Osteocyte (in vitro differentiated cells): ENCODE data around the gene DBF4B. TPM values are rescaled to one million over a fixed set of nuclear protein-coding genes. Genes with fewer than 3 reads are reported as not detected.

Experiments used
- DNase-seq: peaks from one replicate; pipeline ENCODE4 v3.0.0; 2021; ENCODE audit warnings: mixed read lengths; ENCODE audit not compliant: unreplicated experiment; ENCODE audit errors: extremely low spot score
- H3K27ac Mint-ChIP-seq: one replicate; pipeline ENCODE4 v1.8.0; 2021; ENCODE audit warnings: mild to moderate bottlenecking, mixed read lengths; ENCODE audit not compliant: unreplicated experiment
- H3K27me3 Mint-ChIP-seq: one replicate; pipeline ENCODE4 v1.8.0; 2021; ENCODE audit warnings: mixed read lengths; ENCODE audit not compliant: unreplicated experiment
- H3K36me3 Mint-ChIP-seq: one replicate; pipeline ENCODE4 v1.8.0; 2021; ENCODE audit warnings: mixed read lengths; ENCODE audit not compliant: unreplicated experiment
- H3K4me1 Mint-ChIP-seq: one replicate; pipeline ENCODE4 v1.8.0; 2021; ENCODE audit warnings: mixed read lengths; ENCODE audit not compliant: unreplicated experiment
- H3K4me3 Mint-ChIP-seq: one replicate; pipeline ENCODE4 v1.8.0; 2021; ENCODE audit warnings: mild to moderate bottlenecking, moderate library complexity, mixed read lengths; ENCODE audit not compliant: unreplicated experiment
- H3K9me3 Mint-ChIP-seq: one replicate; pipeline ENCODE4 v1.8.0; 2021; ENCODE audit warnings: mixed read lengths; ENCODE audit not compliant: unreplicated experiment
- CTCF ChIP-seq: fragments of 200-600 bp; sonication (generic); IDR thresholded peaks from 2 replicates; pipeline ENCODE4 v1.5.0; 2021; ENCODE audit warnings: antibody characterized with exemption, mild to moderate bottlenecking, moderate library complexity
- total RNA-seq: library from RNA; stranded (reverse); gene quantifications from 2 replicates; pipeline ENCODE4 v1.2.1, GENCODE V29; 2021

Gene DBF4B
- total RNA-seq, 1 donor from 2014 or later: 9.2 TPM

- Mint-ChIP-seq H3K4me1 (peaks cover 12% of the 10 kb centered on the region), H3K27ac (no peak overlapping the region), H3K27me3 (no peaks in the 10 kb centered on the region), H3K9me3 (no peaks in the 10 kb centered on the region), H3K4me3 (no peak overlapping the region), H3K36me3 (no peaks in the 10 kb centered on the region)
- no peak for TF ChIP-seq CTCF
- no peak for DNase-seq
Measured at GRCh38 chr17:44782326-44782850, 73.9 kb downstream of the DBF4B start.

GRCh38 chr17:44785921-44786320 lies 77.5 kb downstream of the DBF4B start:
- H3K4me3 Mint-ChIP-seq: no peak overlapping the region
- no peak for DNase-seq

GRCh38 chr17:44786551-44787081 lies 78.2 kb downstream of the DBF4B start:
- Mint-ChIP-seq H3K27me3 (no peaks in the 10 kb centered on the region), H3K4me1 (peaks cover 5% of the 10 kb centered on the region), H3K4me3 (no peak overlapping the region), H3K9me3 (no peaks in the 10 kb centered on the region), H3K36me3 (no peaks in the 10 kb centered on the region), H3K27ac (no peak overlapping the region)
- no peak for TF ChIP-seq CTCF
- DNase-seq: no peak

More at GRCh38 chr17:44785921-44786320, 77.5 kb downstream of the DBF4B start:
- TF ChIP-seq CTCF: no peak
- H3K36me3 Mint-ChIP-seq: no peaks in the 10 kb centered on the region
- no peaks in the 10 kb centered on the region for H3K9me3 Mint-ChIP-seq
- H3K4me1 Mint-ChIP-seq: peaks cover 5% of the 10 kb centered on the region
- H3K27me3 Mint-ChIP-seq: no peaks in the 10 kb centered on the region
- no peak overlapping the region for H3K27ac Mint-ChIP-seq

- TF ChIP-seq CTCF: no peak
- H3K9me3 Mint-ChIP-seq: no peaks in the 10 kb centered on the region
Measured at GRCh38 chr17:44787271-44787940, 78.9 kb downstream of the DBF4B start.

GRCh38 chr17:44788139-44788538 lies 79.7 kb downstream of the DBF4B start:
- Mint-ChIP-seq H3K4me3 (no peak overlapping the region), H3K27ac (no peak overlapping the region), H3K36me3 (no peaks in the 10 kb centered on the region), H3K27me3 (no peaks in the 10 kb centered on the region), H3K9me3 (no peaks in the 10 kb centered on the region), H3K4me1 (peaks cover 2% of the 10 kb centered on the region)
- TF ChIP-seq CTCF: no peak
- no peak for DNase-seq

More at GRCh38 chr17:44787271-44787940, 78.9 kb downstream of the DBF4B start:
- no peaks in the 10 kb centered on the region for H3K4me1 Mint-ChIP-seq
- no peak overlapping the region for H3K27ac Mint-ChIP-seq
- H3K4me3 Mint-ChIP-seq: no peak overlapping the region
- no peak for DNase-seq
- no peaks in the 10 kb centered on the region for H3K36me3 Mint-ChIP-seq
- H3K27me3 Mint-ChIP-seq: no peaks in the 10 kb centered on the region
